HL-60 (cell line): ENCODE results near the gene ANKRD31.

Experiments used
- CTCF ChIP-seq: IDR thresholded peaks from one replicate; pipeline ENCODE4 v1.5.1; 2011; ENCODE audit warnings: low read length, control low read depth, inconsistent platforms; ENCODE audit not compliant: insufficient read depth
- SPI1 ChIP-seq: IDR thresholded peaks from 2 replicates; pipeline ENCODE4 v1.6.1; 2012; ENCODE audit warnings: low read depth, mild to moderate bottlenecking, borderline replicate concordance

- TF ChIP-seq CTCF: no peak
- TF ChIP-seq SPI1: no peak
Observed at GRCh38 chr5:75279321-75279720, 42.6 kb upstream of the ANKRD31 start.
